Natural killer cell (primary cell): ENCODE results near the gene SV2B. TPM values are rescaled to one million over a fixed set of nuclear protein-coding genes. Genes with fewer than 3 reads are reported as not detected.
A peak's percentile ranks its signal among the peaks of the same experiment; 100 is the strongest.

Source experiments
- ATAC-seq, 3 donors: fragments of 150-1000 bp in 2 of 3; fragments of 200-7000 bp in 1 of 3; cut with Tn5 transposase; 1 replicate in 1 of 3; 2 replicates in 2 of 3; pipeline ENCODE4 v1.10.0; 2021; ENCODE audit warnings: mild to moderate bottlenecking in 2 of 3, moderate library complexity in 2 of 3
- DNase-seq, 2 donors: peaks; one replicate each; pipeline versions ENCODE4 v3.0.0 to v3.0.0-alpha.2; 2013 to 2021; ENCODE audit warnings: mixed read lengths in 1 of 2
- H3K27ac ChIP-seq: one replicate; pipeline ENCODE4 v1.5.1; 2013; ENCODE audit warnings: mild to moderate bottlenecking, low read length
- H3K27me3 ChIP-seq: one replicate; pipeline ENCODE4 v1.6.1; 2013; ENCODE audit warnings: low read length; ENCODE audit not compliant: control insufficient read depth, insufficient read depth
- H3K36me3 ChIP-seq: one replicate; pipeline ENCODE4 v1.6.1; 2013; ENCODE audit warnings: low read length; ENCODE audit not compliant: control insufficient read depth, insufficient read depth
- H3K4me1 ChIP-seq: one replicate; pipeline ENCODE4 v1.6.1; 2013; ENCODE audit warnings: low read length; ENCODE audit not compliant: control insufficient read depth, insufficient read depth
- H3K4me3 ChIP-seq: one replicate; pipeline ENCODE4 v1.5.1; 2013; ENCODE audit warnings: low read length
- H3K9me3 ChIP-seq: one replicate; pipeline ENCODE4 v1.6.1; 2013; ENCODE audit warnings: low read length; ENCODE audit not compliant: control insufficient read depth, insufficient read depth
- H3K27ac Mint-ChIP-seq, 2 donors: one replicate each; pipeline ENCODE4 v1.8.0; 2022; ENCODE audit warnings: mild to moderate bottlenecking in 2 of 2, mixed read lengths in 2 of 2, moderate library complexity in 1 of 2
- H3K27me3 Mint-ChIP-seq, 2 donors: one replicate each; pipeline ENCODE4 v1.8.0; 2022; ENCODE audit warnings: low read depth in 2 of 2, mixed read lengths in 2 of 2
- H3K36me3 Mint-ChIP-seq: one replicate; pipeline ENCODE4 v1.8.0; 2022; ENCODE audit warnings: mixed read lengths
- H3K4me1 Mint-ChIP-seq, 2 donors: one replicate each; pipeline ENCODE4 v1.8.0; 2022; ENCODE audit warnings: mixed read lengths in 2 of 2
- H3K4me3 Mint-ChIP-seq: one replicate; pipeline ENCODE4 v1.8.0; 2022; ENCODE audit warnings: mild to moderate bottlenecking, moderate library complexity, mixed read lengths
- H3K9me3 Mint-ChIP-seq, 2 donors: one replicate each; pipeline ENCODE4 v1.8.0; 2022; ENCODE audit warnings: mixed read lengths in 2 of 2
- CTCF ChIP-seq: fragments of 200-600 bp; IDR thresholded peaks from one replicate; pipeline ENCODE4 v1.8.0; 2022; ENCODE audit warnings: antibody characterized with exemption
- WGBS: methylation state at CpG from one replicate; pipeline ENCODE4 v1.1.7; 2013; ENCODE audit warnings: missing lambda C conversion rate; ENCODE audit not compliant: insufficient coverage; 5-methylcytosine and 5-hydroxymethylcytosine counted together
- intact Hi-C: fragments of 100-400 bp; cut with micrococcal nuclease; formaldehyde crosslinking; loops from one replicate; pipeline ENCODE4 v1.14.2; 2022
- total RNA-seq, 4 donors: library from RNA; stranded (reverse); fragments of 120-200 nt in 1 of 4; gene quantifications; one replicate each; pipeline versions ENCODE4 v1.2.3 to v1.2.4, GENCODE V29; 2013 to 2022

SV2B gene
- total RNA-seq, 3 donors from 2014 or later (not counting 1 experiment from before 2014, with no cell fraction given): not detected

- no peaks in the 10 kb centered on the region for H3K9me3 ChIP-seq
- H3K4me3 ChIP-seq: no peak overlapping the region
- Mint-ChIP-seq H3K36me3 (no peaks in the 10 kb centered on the region), H3K4me3 (no peak overlapping the region), H3K9me3 (no peaks in the 10 kb centered on the region), H3K27me3 (peaks cover 43 to 69% of the 10 kb centered on the region in 2 donors), H3K4me1 (peaks cover 4 to 5% of the 10 kb centered on the region in 2 donors), H3K27ac (no peak overlapping the region)
- DNase-seq (peak in 1 of 2 donors; percentile 78), ATAC-seq (peak; percentile 70 to 78 (median 73))
- 22% methylated on average over 9 of the region's 11 CpGs for WGBS
- peaks cover 18% of the 10 kb centered on the region for H3K27me3 ChIP-seq
- H3K4me1 ChIP-seq: peaks cover 3% of the 10 kb centered on the region
- H3K36me3 ChIP-seq: no peaks in the 10 kb centered on the region
- TF ChIP-seq CTCF: peak; percentile 79
- intact Hi-C loops: loop anchor here (1.0 to 10.0 kb wide), 4 partner anchors 122 to 780 kb away; no protein-coding TSS in a partner anchor
- no peak overlapping the region for H3K27ac ChIP-seq
Observed at GRCh38 chr15:91302588-91303439, 202.8 kb downstream of the SV2B start.

GRCh38 chr15:91304210-91304609, 204.2 kb downstream of the SV2B start:
- ATAC-seq (no peak), DNase-seq (no peak)
- Histone ChIP-seq H3K4me1 (peaks cover 11% of the 10 kb centered on the region), H3K27ac (no peak overlapping the region), H3K9me3 (no peaks in the 10 kb centered on the region), H3K4me3 (no peak overlapping the region), H3K36me3 (no peaks in the 10 kb centered on the region), H3K27me3 (peaks cover 19% of the 10 kb centered on the region)
- no peaks in the 10 kb centered on the region for H3K9me3 Mint-ChIP-seq
- WGBS: 97% methylated on average over 2 of the region's 2 CpGs
- intact Hi-C loops: loop anchor here (5.0 to 10.0 kb wide), 2 partner anchors 121 to 358 kb away; no protein-coding TSS in a partner anchor
- no peak overlapping the region for H3K4me3 Mint-ChIP-seq
- peaks cover 7 to 8% of the 10 kb centered on the region in 2 donors for H3K4me1 Mint-ChIP-seq
- H3K27me3 Mint-ChIP-seq: peaks cover 47 to 72% of the 10 kb centered on the region in 2 donors
- no peak for TF ChIP-seq CTCF
- no peaks in the 10 kb centered on the region for H3K36me3 Mint-ChIP-seq
- no peak overlapping the region for H3K27ac Mint-ChIP-seq

GRCh38 chr15:91304786-91305185, 204.7 kb downstream of the SV2B start:
- Histone ChIP-seq H3K9me3 (no peaks in the 10 kb centered on the region), H3K4me3 (no peak overlapping the region), H3K4me1 (peaks cover 11% of the 10 kb centered on the region), H3K36me3 (no peaks in the 10 kb centered on the region), H3K27me3 (peaks cover 25% of the 10 kb centered on the region), H3K27ac (no peak overlapping the region)
- WGBS: 95% methylated on average over 6 of the region's 6 CpGs
- no peak for ATAC-seq
- H3K27me3 Mint-ChIP-seq: peaks cover 53 to 78% of the 10 kb centered on the region in 2 donors
- H3K27ac Mint-ChIP-seq: no peak overlapping the region
- no peaks in the 10 kb centered on the region for H3K36me3 Mint-ChIP-seq
- H3K4me3 Mint-ChIP-seq: no peak overlapping the region
- no peak for TF ChIP-seq CTCF
- intact Hi-C loops: loop anchor here (5.0 to 10.0 kb wide), 2 partner anchors 120 to 358 kb away; no protein-coding TSS in a partner anchor
- H3K9me3 Mint-ChIP-seq: no peaks in the 10 kb centered on the region
- no peak for DNase-seq
- peaks cover 10 to 14% of the 10 kb centered on the region in 2 donors for H3K4me1 Mint-ChIP-seq
